CD1c-positive myeloid dendritic cell (primary cell): Measurements from ENCODE around the gene KCNJ18.
"Not testable (repeated sequence)": the region's sequence is repeated elsewhere in the genome, so short reads cannot be mapped to it uniquely, and the experiment has no call there.

Source experiments
- DNase-seq: peaks from one replicate; pipeline ENCODE4 v3.0.0-alpha.2; 2016; ENCODE audit errors: extremely low spot score

Gene KCNJ18

DNA sequence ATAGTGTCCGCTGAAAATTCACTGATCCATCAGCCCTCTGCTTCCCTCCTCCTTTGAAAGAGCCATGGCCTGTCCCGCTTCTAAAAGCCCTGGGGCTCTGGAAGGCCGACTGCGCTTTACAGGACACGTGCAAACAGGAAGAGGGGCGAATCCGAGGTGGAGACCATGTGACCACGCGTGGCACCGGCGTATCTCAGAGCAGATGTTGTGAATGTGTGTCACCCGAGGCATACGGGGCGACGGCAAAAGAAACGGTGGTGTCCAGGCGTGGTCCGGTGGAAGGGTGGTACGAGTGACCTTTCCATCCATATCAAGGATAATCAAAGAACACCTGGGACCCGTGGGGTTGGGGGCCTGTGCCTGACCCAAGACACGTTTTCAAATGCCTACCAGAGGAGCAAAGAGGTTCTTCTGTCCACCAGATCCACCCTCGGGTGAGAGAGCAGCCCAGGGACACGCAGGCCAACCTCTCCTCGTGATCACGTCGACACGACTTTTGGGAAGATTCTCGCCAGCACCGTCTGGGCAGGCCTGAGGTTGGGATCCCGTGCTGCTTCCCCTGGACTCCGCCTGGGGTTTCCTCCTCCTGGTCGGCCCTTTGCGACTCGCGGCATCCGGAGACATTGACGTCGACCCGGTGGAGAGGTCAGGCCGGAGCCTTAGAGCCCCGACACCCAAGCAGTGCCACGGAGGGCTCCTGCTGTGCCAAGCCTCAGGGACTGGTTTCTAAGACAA lies 7.1 kb upstream of the KCNJ18 start:
- not testable (repeated sequence) for DNase-seq

DNA sequence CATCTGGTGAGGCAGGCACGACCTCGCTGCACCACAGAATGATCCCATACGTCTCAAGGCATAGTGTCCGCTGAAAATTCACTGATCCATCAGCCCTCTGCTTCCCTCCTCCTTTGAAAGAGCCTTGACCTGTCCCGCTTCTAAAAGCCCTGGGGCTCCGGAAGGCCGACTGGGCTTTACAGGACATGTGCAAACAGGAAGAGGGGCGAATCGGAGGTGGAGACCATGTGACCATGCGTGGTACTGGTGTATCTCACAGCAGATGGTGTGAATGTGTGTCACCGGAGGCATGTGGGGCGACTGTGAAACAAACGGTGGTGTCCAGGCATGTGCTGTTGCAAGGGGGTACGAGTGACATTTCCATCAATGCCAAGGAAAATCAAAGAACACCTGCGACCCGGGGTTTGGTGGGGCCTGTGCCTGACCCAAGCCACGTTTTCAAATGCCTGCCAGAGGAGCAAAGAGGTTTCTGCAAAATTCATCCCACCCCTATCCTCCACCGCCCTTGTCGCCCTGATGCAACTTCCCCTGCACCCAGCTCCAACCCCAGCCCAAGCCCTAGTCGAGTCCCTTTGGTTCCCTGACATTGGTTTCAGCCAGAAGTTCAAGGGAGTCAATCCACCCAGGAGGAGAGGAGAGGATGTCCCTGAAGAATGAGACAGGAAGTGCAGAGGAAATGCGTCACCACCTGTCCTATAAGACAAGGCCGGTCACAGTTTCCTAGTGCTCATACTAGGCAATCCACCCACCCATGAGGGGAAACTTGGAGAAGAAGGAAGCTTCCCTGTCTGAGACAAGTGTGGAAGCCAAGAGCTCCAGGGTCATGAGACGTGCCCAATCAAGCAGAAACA lies 5.9 kb upstream of the KCNJ18 start:
- no peak for DNase-seq

DNA sequence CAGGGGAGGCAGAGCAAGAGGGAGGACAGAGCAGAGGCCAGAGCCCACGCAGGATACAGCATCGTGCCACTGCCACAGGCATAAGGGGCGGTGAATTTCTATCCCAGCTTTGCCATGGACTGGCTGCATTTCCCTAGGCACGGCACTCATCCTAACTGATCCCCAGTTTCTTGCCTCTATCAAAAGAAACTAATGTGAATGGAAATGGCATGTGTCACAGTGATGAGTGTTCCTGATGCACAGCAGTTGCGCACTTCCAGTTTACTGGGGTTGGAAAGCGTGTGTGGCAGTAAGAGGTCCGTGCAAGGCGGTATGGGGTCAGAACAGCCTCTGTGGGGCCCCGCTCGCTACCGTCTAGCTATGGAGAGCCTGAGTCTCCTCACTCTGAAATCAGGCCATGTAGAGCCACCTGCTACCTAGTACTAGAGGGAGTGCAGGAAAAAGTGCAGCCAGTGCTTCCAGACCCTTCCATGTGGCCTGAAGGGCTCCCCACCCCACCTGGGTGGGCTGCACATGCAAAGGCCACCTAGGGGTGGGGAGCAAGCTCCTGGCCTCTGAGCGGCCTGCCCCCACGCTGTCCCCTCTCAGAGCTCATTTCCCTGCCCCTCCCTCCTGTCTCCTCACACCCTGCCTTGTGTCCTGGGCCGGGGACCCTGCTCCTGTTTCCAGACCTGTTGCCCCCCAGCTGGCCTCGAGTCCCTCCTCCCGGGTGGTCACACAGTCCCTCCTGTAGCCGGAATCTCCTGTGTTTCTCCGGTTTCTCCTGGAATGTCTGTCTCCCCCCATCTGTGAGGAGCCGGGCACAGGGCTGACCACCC lies 5.0 kb upstream of the KCNJ18 start:
- no peak for DNase-seq

DNA sequence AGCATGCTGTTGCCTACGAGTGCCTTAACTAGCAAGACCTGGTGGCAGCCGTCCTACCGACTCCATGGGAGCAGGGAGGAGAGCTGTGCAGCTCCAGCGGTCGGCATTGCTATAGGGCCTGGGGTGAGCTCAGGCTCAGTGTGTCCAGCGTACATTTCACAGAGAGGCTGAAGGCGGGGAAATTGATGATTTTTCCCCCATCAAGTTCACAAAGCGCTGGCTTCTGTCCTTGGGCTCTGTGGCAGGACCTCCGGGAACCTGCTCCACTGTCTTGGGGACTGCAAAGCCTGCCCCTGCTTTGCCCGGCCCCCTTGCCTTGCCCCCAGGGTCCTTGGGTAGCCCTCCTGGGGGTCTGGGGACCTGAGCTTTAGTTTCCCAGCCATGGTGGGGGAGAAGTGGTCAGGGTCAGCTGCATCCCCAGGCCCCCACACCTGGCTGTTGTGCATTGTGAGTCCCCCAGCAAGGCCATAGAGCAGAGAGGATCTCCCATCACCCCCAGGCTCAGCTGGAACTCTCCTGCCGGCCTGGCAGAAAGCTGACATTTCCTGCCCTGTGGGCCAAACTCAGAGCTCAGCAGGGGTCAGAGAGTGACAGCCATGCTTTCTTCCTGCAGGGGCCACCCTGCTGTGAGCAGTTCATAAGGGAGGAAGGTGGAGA lies 3.9 kb upstream of the KCNJ18 start:
- DNase-seq: no peak

DNA sequence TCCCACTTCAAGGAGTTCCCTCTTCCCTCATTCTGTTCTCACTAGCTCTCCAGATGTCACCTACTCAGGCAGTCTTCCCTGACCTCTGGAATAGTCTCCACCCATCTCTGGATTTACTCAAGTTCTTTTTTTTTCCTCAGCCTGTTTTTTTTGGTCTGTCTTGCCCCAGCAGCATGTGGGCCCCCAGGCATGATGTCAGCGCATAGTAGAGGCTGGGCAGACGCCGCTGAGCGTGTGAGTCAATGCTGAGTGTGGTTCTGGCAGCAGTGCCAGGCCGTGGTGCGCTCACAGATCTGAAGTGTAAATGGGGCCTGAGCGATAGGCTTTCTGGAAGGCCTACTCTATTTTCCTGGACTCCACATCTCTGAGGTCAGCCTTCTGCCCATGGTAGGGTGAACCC lies 2.7 kb upstream of the KCNJ18 start:
- no peak for DNase-seq

DNA sequence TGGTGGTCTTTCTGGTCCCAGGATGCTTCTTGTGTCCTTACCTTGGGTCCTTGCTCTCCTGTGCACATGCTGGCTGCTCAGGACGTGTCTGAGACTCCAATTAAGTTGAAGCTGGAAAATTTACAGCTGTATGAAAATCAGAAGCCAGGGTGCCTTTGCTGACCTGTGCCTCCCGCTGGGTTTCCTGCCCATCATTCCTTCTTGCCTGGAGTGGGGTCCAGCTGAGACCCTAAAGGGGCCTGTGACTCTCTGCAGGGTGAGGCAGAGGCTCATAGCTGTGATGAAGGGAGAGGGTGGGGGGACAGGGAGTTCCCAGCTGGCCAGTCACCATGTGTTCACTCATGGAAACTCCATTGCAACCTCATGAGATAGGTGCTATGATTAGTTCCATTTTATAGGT lies 1.5 kb upstream of the KCNJ18 start:
- DNase-seq: not testable (repeated sequence)

DNA sequence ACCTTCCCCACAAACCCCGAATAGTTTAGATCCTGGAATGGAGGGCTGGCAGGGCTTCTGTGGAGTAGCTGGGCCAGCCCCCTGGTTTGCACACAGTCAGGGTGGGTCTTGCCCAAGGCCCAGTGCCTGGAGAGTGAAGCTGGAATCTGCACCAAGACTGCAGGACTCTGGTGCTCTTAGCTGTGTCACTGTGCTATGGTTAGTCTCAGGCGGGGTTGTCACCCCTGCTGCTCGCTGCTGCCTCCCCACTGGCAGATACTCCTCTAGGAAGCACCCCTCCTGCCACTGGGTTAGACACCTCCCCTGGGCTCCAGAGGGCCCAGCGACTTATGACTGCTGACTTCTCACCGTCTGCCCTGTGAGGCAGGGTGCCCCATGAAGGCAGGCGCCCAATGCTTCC lies 842 bp upstream of the KCNJ18 start:
- DNase-seq: not testable (repeated sequence)

DNA sequence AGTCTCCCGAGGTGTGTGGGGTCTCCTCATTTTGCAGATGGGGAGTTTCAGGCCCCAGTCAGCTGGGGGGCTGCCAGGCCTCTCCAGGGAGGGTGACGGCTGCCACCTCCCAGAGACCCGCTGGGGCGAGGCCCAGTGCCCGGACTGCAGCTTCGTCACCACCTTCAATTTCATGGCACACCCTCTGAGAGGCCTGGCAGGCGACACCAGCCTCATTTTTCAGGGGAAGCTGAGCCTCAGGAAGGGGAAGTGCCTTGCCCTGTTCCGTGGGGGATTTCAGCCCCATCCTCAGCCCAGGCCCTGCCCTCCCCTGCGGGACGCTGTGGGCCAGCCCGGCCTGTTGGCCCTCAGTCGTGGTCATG lies 362 bp downstream of the KCNJ18 start:
- DNase-seq: not testable (repeated sequence)

DNA sequence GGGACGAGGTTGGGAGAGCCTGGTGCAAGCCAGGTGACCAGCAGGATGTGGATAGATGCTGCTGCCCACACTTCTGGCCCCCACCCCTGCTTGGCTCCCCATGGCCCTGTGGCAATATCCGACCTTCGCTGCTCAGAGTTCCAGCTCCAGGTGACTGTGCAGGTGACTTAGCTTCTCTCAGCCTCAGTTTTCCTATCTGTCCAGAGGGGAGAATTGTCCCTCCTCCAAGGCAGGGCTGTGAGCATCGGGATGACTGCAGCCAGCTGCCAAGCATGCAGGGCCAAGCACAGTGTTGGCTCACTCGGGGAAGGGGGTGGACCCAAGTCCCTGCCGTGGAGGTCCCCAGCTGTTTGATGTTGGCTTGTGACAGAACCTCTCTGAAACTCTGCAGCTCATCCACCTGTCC lies 1.1 kb downstream of the KCNJ18 start:
- not testable (repeated sequence) for DNase-seq

DNA sequence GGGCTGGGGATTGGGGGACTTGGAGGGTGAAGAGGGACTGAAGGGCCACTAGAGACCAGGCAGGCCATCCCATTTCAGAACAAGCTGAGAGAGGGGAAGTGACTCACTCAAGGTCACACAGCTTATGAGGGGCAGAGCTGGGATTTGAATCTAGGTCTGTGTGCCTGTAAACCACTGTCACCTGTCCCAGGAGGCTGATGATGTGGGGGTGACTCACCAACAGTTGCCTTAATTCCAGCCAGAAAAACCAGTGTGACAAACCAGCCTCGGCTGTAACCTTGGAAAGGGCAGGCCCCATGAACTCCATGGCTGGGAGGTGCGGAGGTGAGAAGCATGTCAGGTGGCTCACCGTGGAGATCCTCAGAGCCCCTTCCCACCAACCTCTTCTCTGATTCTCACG lies 1.6 kb downstream of the KCNJ18 start:
- not testable (repeated sequence) for DNase-seq

DNA sequence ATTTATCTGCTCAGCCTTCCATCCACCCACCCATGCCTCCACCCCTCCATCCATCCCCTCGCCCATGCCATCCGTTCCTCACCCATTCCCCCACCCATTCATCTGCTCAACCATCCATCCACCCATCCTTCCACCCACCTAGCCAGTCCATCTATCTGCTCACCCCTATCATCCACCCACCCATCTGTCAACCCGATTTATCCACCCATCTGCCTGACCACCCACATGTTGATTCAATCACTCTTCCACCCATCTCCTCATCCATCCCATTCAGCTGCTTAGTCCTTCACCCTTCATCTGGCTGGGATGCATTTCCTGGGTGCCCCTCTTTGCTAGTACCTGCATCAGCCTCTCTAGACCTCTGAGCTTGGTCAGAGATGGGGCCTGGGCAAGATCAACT lies 3.9 kb downstream of the KCNJ18 start:
- DNase-seq: not testable (repeated sequence)

DNA sequence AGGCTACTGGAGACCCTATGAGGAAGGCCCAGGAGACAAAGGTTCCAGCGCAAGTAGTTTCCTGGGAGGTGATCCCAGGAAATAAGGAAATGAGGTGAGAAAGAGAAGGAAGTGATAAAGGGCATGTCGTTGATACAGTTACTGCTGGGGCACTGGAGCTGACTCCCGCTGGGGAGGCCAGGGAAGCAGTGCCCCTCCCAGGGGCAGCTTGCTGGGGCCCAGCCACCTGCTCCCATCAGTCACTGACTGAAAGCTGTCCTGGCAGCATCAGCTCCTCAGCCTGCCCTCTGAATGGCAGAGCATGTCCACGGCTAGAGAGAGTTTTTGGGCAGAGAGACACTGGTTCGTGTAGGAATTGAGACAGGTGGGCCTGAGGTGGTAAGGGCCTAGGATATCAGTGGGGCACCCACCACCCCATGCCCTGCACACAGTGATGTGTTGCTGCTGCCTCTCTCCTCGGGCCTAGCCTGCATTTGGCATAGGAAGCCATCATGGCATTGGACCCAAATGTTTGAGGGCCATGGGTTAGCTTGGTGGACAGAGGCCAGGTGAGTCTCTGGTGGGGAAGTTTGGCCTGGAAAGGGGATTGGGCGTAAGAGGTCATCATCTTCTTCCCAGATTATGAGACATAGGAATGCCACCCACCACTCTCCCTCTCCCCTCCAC lies 4.7 kb downstream of the KCNJ18 start:
- not testable (repeated sequence) for DNase-seq

DNA sequence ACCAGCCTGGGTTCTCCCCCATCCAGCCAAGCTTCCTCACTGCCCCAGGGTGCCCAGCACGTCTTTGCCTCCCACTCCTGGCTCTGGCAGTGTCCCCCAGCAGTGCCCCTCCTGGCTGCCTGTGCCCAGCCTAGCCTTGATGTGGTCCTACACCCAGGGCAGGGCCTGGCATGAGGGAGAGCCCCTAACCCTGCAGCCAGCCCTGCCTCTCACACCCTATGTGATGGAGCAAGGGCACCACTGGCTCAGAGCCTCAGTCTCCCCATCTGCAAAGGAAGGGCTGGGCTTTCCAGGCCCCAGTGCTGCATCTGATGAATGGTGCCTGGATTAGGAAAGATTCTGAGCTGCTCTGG lies 5.2 kb downstream of the KCNJ18 start:
- DNase-seq: not testable (repeated sequence)

DNA sequence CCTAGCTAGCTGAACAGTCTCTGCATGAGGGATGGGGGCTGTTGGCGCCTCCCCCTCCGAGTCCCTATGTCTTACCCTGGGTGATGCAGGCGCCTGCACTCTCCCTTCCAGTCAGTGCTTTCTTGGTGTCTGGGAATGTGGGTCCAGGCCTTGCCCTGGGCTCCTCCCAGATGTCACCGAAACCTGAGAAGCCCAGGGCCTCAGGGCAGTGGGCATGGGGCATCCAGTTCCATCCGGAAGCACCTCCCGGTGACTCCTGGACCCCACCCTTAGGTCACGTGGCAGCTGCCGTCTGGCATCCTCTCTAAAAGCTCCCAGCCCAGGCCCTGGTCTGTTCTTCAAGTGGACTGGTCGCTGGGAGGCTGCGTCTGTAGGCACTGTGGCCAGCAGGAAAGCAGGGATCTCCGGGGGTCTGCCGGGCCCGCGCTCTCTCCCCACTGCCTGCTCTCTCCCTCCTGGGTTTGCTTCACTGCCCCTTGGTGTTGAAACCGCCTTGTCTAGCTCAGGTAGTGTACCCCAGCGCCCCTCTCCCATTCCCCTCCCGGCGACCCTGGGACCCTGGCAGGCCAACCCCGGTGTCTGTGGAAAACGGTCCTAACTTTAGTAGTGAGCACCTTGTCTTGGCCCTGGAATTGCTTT lies 6.2 kb downstream of the KCNJ18 start:
- not testable (repeated sequence) for DNase-seq

DNA sequence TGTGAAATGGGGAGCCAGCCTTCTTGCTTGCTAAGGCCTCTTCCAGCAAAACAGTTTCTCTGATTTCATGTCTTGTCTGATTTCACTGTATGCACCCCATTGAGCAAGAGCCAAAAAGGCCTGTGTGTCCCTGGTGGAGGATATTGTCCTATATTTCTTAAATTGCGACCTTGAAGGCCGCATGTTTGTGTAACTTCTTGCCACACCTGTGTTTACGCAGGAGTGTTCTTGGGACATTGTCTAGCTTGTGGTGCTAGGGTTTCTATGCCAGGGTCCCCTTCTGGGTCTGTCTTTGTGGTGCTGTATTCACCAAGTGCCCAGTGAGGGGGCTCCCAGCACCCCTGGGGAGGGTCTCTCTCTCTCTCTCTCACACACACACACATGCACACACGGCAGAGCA lies 6.8 kb downstream of the KCNJ18 start:
- not testable (repeated sequence) for DNase-seq

DNA sequence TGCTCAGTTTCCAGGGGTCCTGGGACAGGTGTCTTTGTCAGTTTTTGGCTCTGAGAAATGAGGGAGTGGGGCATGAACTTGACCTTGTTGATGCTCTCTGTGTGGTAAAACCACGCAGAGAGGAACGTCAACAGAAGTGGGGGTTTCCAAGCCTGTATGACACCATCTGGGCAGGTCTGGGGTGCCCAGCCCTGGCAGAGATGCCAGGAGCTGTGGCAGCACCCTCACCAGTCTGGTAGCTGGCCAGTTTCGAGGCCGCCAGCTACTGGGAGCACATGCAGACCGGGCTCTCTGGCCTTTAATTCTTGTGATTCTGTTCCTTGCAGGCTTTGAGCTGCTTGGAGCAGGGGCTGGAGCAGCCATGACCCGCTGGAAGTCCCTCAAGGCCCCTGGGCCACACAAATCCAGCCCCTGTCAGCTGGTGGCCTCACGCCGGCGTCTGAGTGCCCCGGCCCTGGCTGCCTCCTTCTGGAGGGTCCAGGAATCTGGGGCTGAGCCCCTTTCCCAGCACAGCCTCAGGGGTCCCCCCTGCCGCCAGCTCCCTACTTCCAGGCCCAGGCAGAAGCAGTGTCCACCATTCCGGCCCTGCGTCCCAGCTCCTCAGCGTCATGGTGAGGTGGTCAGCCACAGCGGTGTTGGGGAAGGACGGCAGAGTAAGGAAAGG lies 7.4 kb downstream of the KCNJ18 start:
- not testable (repeated sequence) for DNase-seq

DNA sequence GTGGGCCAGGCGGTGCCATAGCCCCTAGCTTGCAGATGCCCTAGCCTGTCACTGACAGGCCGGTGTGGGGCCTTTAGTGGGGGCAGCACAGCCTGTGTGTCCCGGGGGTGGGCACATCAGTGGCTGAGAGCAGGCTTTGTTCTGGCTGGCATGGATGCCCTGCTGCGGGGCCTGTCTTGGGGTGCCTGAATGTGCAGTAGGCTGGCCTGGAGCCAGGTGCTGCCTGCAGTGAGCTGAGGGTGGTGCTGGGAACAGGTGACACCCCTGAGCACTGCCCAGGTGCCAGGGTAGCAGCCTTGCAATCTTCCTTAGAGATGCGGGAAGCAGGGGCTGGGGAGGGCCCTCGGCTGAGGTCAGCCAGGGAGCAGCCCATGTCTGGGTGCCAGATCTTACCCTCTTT lies 8.8 kb downstream of the KCNJ18 start:
- not testable (repeated sequence) for DNase-seq

DNA sequence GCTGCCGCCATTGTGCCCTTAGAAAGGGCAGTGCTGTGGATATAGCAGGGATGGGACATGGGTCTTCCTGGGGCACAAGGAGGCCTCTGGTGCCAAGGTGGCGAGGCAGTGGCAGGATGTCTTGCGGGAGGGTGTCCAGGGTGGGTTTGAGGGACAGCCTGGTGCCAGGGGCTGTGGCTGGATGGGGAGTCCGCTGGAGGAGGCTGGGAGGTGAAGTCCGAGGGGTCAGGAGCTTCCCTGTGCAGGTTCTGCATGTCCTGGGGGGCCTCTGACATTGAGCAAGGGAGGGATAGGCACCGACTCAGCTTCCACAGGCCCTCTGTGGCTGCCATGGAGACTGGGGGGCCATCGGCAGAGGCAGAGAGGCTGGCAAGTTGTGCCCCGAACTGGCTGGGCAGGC lies 9.7 kb downstream of the KCNJ18 start:
- DNase-seq: not testable (repeated sequence)

DNA sequence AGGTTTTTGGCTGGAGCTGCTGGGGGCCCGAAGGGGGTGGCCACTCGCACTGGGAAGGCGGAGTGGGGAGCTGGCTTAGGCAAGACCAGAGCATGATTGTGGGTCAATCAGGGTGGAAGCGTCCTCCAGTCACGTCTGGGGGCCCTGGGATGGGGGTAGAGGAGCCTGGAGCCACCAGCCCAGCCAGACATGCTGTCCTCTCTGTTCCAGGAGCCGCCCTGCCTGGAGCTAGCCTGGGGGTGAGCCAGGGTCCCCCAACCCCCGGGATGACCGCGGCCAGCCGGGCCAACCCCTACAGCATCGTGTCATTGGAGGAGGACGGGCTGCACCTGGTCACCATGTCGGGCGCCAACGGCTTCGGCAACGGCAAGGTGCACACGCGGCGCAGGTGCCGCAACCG lies 10.2 kb downstream of the KCNJ18 start:
- DNase-seq: not testable (repeated sequence)

DNA sequence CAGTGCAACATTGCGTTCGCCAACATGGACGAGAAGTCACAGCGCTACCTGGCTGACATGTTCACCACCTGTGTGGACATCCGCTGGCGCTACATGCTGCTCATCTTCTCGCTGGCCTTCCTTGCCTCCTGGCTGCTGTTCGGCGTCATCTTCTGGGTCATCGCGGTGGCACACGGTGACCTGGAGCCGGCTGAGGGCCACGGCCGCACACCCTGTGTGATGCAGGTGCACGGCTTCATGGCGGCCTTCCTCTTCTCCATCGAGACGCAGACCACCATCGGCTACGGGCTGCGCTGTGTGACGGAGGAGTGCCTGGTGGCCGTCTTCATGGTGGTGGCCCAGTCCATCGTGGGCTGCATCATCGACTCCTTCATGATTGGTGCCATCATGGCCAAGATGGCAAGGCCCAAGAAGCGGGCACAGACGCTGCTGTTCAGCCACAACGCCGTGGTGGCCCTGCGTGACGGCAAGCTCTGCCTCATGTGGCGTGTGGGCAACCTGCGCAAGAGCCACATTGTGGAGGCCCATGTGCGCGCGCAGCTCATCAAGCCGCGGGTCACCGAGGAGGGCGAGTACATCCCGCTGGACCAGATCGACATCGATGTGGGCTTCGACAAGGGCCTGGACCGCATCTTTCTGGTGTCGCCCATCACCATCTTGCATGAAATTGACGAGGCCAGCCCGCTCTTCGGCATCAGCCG lies 10.8 kb downstream of the KCNJ18 start:
- not testable (repeated sequence) for DNase-seq
